Measurements from ENCODE around the gene CPVL. TPM values are rescaled to one million over a fixed set of nuclear protein-coding genes. Genes with fewer than 3 reads are reported as not detected.

Gene CPVL
- total and polyA plus RNA-seq, 2 of the 4 experiments (the other 2 are of a cell fraction): not detected

- Histone ChIP-seq H3K4me1 (ENCODE audit: control insufficient read depth, insufficient read depth, low read length) (no peaks in the 10 kb centered on the region), H3K79me1 (ENCODE audit: low read depth in 1 of 2, low read length in 2 of 2) (no peaks in the 10 kb centered on the region), H3K23ac (ENCODE audit: low read depth, low read length) (no peak overlapping the region), H3K9ac (ENCODE audit: low read depth, low read length) (no peak overlapping the region), H3K4ac (ENCODE audit: low read depth, low read length) (no peak overlapping the region), H3K9me3 (ENCODE audit: control insufficient read depth, insufficient read depth, low read length) (no peaks in the 10 kb centered on the region), H4K91ac (ENCODE audit: insufficient read depth, low read depth, low read length) (no peak overlapping the region), H3K4me3 (ENCODE audit: insufficient read depth, low read depth, low read length) (no peak overlapping the region), H2AK9ac (replicated peaks; ENCODE audit: low read depth, low read length, poor library complexity) (no peak overlapping the region), H2BK5ac (ENCODE audit: low read depth, low read length, poor library complexity, severe bottlenecking) (no peak overlapping the region), H2BK120ac (ENCODE audit: low read depth, low read length) (no peak overlapping the region), H3K27me3 (ENCODE audit: control insufficient read depth, insufficient read depth, low read length) (peaks cover 2% of the 10 kb centered on the region), H3K27ac (ENCODE audit: insufficient read depth, low read length) (no peak overlapping the region), H3K4me2 (ENCODE audit: low read depth, low read length) (no peak overlapping the region), H4K5ac (ENCODE audit: low read depth, low read length) (no peak overlapping the region), H3K14ac (replicated peaks; ENCODE audit: low read depth, low read length) (no peak overlapping the region), H2AFZ (replicated peaks; ENCODE audit: low read length, poor library complexity) (no peak overlapping the region), H2BK15ac (ENCODE audit: low read depth, low read length) (no peak overlapping the region), H2BK20ac (ENCODE audit: low read depth, low read length) (no peak overlapping the region), H3K18ac (ENCODE audit: low read depth, low read length) (no peak overlapping the region), H3K56ac (ENCODE audit: extremely low read depth, insufficient read depth, low read length) (no peak overlapping the region), H3K9me1 (ENCODE audit: insufficient read depth, low read length) (no peaks in the 10 kb centered on the region), H4K20me1 (ENCODE audit: insufficient read depth, low read length) (no peaks in the 10 kb centered on the region), H4K8ac (ENCODE audit: low read depth in 2 of 2, low read length in 2 of 2) (no peak overlapping the region), H3K36me3 (ENCODE audit: control insufficient read depth, insufficient read depth, low read length) (no peaks in the 10 kb centered on the region), H2AK5ac (ENCODE audit: low read depth, low read length) (no peak overlapping the region)
- WGBS, 2 experiments (ENCODE audit: extremely low coverage in 2 of 2, insufficient read length in 1 of 2): no CpG with 5 or more reads among the region's 1 CpG
- ChIA-PET CTCF (no interaction called here), POLR2A (ENCODE audit: unreplicated experiment) (no interaction called here)
- DNase-seq (no peak), ATAC-seq (ENCODE audit: low read depth) (no peak)
- BruUV-seq (replicated peaks): no TSS peak
- in situ Hi-C loops (cut with MboI; ENCODE audit: low sequenced_read_pairs): loop anchor here (25.0 kb wide), 2 partner anchors 728 to 828 kb away; no protein-coding TSS in a partner anchor
- TF ChIP-seq FOS (IDR thresholded peaks at IDR 0.05; ENCODE audit: low read depth, low read length) (no peak), RFX5 (IDR thresholded peaks at IDR 0.05; ENCODE audit: low read depth, low read length) (no peak), MAFK (IDR thresholded peaks at IDR 0.05; ENCODE audit: low read depth, low read length) (no peak), CTCF (conservative IDR thresholded peaks at IDR 0.05; ENCODE audit: low read depth, low read length) (no peak), SMC3 (IDR thresholded peaks at IDR 0.05; ENCODE audit: low read depth, low read length) (no peak), NFE2L2 (IDR thresholded peaks at IDR 0.05; ENCODE audit: low read depth, low read length) (no peak), MXI1 (IDR thresholded peaks at IDR 0.05; ENCODE audit: borderline replicate concordance, low read depth, low read length) (no peak), RCOR1 (IDR thresholded peaks at IDR 0.05; ENCODE audit: insufficient replicate concordance, low read length) (no peak), CHD1 (IDR thresholded peaks at IDR 0.05; ENCODE audit: low read depth, low read length) (no peak), POLR2A (IDR thresholded peaks at IDR 0.05; ENCODE audit: low read depth, low read length) (no peak), CEBPB (IDR thresholded peaks at IDR 0.05; ENCODE audit: low read depth, low read length) (no peak), ELK1 (IDR thresholded peaks at IDR 0.05; ENCODE audit: borderline replicate concordance, low read depth, low read length) (no peak), RAD21 (IDR thresholded peaks at IDR 0.05; ENCODE audit: low read length) (no peak), BHLHE40 (IDR thresholded peaks at IDR 0.05; ENCODE audit: low read depth, low read length) (no peak), MAZ (IDR thresholded peaks at IDR 0.05; ENCODE audit: borderline replicate concordance, low read depth, low read length) (no peak), USF2 (IDR thresholded peaks at IDR 0.05; ENCODE audit: low read depth, low read length) (no peak)
- dilution Hi-C loops (cut with HindIII; ENCODE audit: low sequenced_read_pairs, unreplicated experiment): no loop called here
- intact Hi-C loops (cut with micrococcal nuclease): no loop called here
Observed at GRCh38 chr7:29115753-29116152, 30.6 kb downstream of the CPVL start.

Measured in IMR-90 (cell line).